Embryonic facial prominence (tissue), 1 donor: ENCODE results near the gene TMEM81.

Experiments used
- DNase-seq: peaks from one replicate; pipeline ENCODE4 v3.0.0-alpha.2; 2016; ENCODE audit errors: extremely low spot score

The TMEM81 gene

GRCh38 chr1:205084360-205084759 lies at the start of gene TMEM81:
Gene TMEM81, minus strand, starts transcription at chr1:205084460. Its CDS starts 140 bp downstream, at chr1:205084320.
- DNase-seq = no peak

- no peak for DNase-seq
These were observed 49.0 kb upstream of the TMEM81 start for GRCh38 chr1:205133287-205133686.

GRCh38 chr1:205129447-205130029 lies 45.3 kb upstream of the TMEM81 start:
- no peak for DNase-seq

GRCh38 chr1:205128050-205128449 lies 43.8 kb upstream of the TMEM81 start:
- no peak for DNase-seq

- no peak for DNase-seq
These were observed 43.4 kb upstream of the TMEM81 start for GRCh38 chr1:205127646-205128045.

GRCh38 chr1:205124726-205125125 lies 40.5 kb upstream of the TMEM81 start:
- no peak for DNase-seq

GRCh38 chr1:205122489-205122882 lies 38.2 kb upstream of the TMEM81 start:
- DNase-seq = no peak

GRCh38 chr1:205121660-205122488 lies 37.6 kb upstream of the TMEM81 start, which contains the start of gene RBBP5:
Gene RBBP5, minus strand, starts transcription at chr1:205121978. Its CDS starts 105 bp downstream, at chr1:205121873.
- DNase-seq = peak; percentile 90

- DNase-seq = no peak
These were observed 34.5 kb upstream of the TMEM81 start for GRCh38 chr1:205118752-205119151.

GRCh38 chr1:205111354-205111753 lies 27.1 kb upstream of the TMEM81 start:
- no peak for DNase-seq

GRCh38 chr1:205109711-205110110 lies 25.5 kb upstream of the TMEM81 start:
- no peak for DNase-seq

- DNase-seq = no peak
These were observed 25.0 kb upstream of the TMEM81 start for GRCh38 chr1:205109269-205109668.

GRCh38 chr1:205108464-205108863 lies 24.2 kb upstream of the TMEM81 start:
- DNase-seq = no peak

- DNase-seq = no peak
These were observed 23.1 kb upstream of the TMEM81 start for GRCh38 chr1:205107327-205107726.

- DNase-seq = no peak
These were observed 18.1 kb upstream of the TMEM81 start for GRCh38 chr1:205102404-205102803.

- DNase-seq = no peak
These were observed 14.0 kb upstream of the TMEM81 start for GRCh38 chr1:205098242-205098641.

GRCh38 chr1:205095422-205095821 lies 11.2 kb upstream of the TMEM81 start:
- DNase-seq = no peak

GRCh38 chr1:205091043-205091740 lies 6.9 kb upstream of the TMEM81 start:
- no peak for DNase-seq

GRCh38 chr1:205088341-205088740 lies 4.1 kb upstream of the TMEM81 start:
- no peak for DNase-seq

GRCh38 chr1:205082431-205082830 lies 1.8 kb downstream of the TMEM81 start:
- no peak for DNase-seq

- DNase-seq = no peak
These were observed 6.3 kb downstream of the TMEM81 start for GRCh38 chr1:205077934-205078311.

- no peak for DNase-seq
These were observed 6.9 kb downstream of the TMEM81 start for GRCh38 chr1:205077158-205077933.
